SU-DHL-6 (cell line): Measurements from ENCODE around the gene TPPP2.

Experiments
- H2AFZ ChIP-seq: fragments of 200-600 bp; sonication (generic); 2 replicates; pipeline ENCODE4 v1.6.1; 2014; ENCODE audit warnings: low read depth, mild to moderate bottlenecking, moderate library complexity, mixed read lengths, antibody characterized with exemption, low read length; ENCODE audit not compliant: severe bottlenecking
- H3F3A ChIP-seq: fragments of 200-600 bp; shearing (Covaris generic); 2 replicates; pipeline ENCODE4 v1.6.0; 2016; ENCODE audit warnings: antibody characterized with exemption, mild to moderate bottlenecking; ENCODE audit not compliant: insufficient read depth
- H3K27ac ChIP-seq: fragments of 200-600 bp; sonication (generic); 2 replicates; pipeline ENCODE4 v1.5.1; 2016; ENCODE audit warnings: low read depth, mild to moderate bottlenecking, low read length, moderate library complexity, mixed read lengths
- H3K27me3 ChIP-seq: fragments of 200-600 bp; sonication (generic), shearing (Covaris generic); 2 replicates; pipeline ENCODE4 v1.6.0; 2014; ENCODE audit warnings: mild to moderate bottlenecking, low read length
- H3K36me3 ChIP-seq: fragments of 200-600 bp; sonication (generic); 2 replicates; pipeline ENCODE4 v1.6.1; 2014; ENCODE audit warnings: mild to moderate bottlenecking, low read length, mixed read lengths
- H3K4me2 ChIP-seq: fragments of 300-600, 200-600 bp; shearing (Covaris generic), sonication (generic); 2 replicates; pipeline ENCODE4 v1.6.0; 2014; ENCODE audit warnings: low read length, low read depth, mild to moderate bottlenecking; ENCODE audit not compliant: poor library complexity, severe bottlenecking
- H3K4me3 ChIP-seq: fragments of 200-600 bp; sonication (generic); 2 replicates; pipeline ENCODE4 v1.5.1; 2014; ENCODE audit warnings: antibody characterized with exemption, low read length, mild to moderate bottlenecking, mixed read lengths; ENCODE audit not compliant: insufficient read depth, poor library complexity, severe bottlenecking
- H3K79me2 ChIP-seq: fragments of 200-600 bp; sonication (generic); 2 replicates; pipeline ENCODE4 v1.6.1; 2014; ENCODE audit warnings: mild to moderate bottlenecking, low read length, moderate library complexity; ENCODE audit not compliant: insufficient read depth
- H3K9ac ChIP-seq: fragments of 200-600 bp; sonication (generic); 2 replicates; pipeline ENCODE4 v1.7.0; 2014; ENCODE audit warnings: mild to moderate bottlenecking, low read length
- H3K9me2 ChIP-seq: fragments of 200-600 bp; sonication (generic); replicated peaks from 2 replicates; pipeline ENCODE4 v1.6.1; 2014; ENCODE audit warnings: low read length; ENCODE audit not compliant: insufficient read depth
- H3K9me3 ChIP-seq: fragments of 200-600 bp; sonication (generic); 2 replicates; pipeline ENCODE4 v1.6.1; 2014; ENCODE audit warnings: low read length, mixed read lengths; ENCODE audit not compliant: insufficient read depth
- H4K20me1 ChIP-seq: fragments of 200-600 bp; sonication (generic); 2 replicates; pipeline ENCODE4 v1.6.1; 2014; ENCODE audit warnings: low read depth, mild to moderate bottlenecking, antibody characterized with exemption, low read length, moderate library complexity, mixed read lengths
- EZH2phosphoT487 ChIP-seq: fragments of 200-600 bp; sonication (generic), shearing (Covaris generic); conservative IDR thresholded peaks from 2 replicates; pipeline ENCODE4 v1.6.1; 2018; ENCODE audit warnings: mild to moderate bottlenecking, antibody characterized with exemption, low read length, moderate library complexity, mixed read lengths
- TF ChIP-seq, protein P1 (sequence below): fragments of 200-600 bp; sonication (generic); IDR thresholded peaks from one replicate; pipeline ENCODE4 v1.5.1; 2017; ENCODE audit warnings: antibody characterized with exemption, mild to moderate bottlenecking, low read length, moderate library complexity; ENCODE audit not compliant: insufficient read depth, poor library complexity, severe bottlenecking

The TPPP2 gene

GRCh38 chr14:21033133-21033698, 3.2 kb downstream of the TPPP2 start:
- H3K4me3 ChIP-seq = no peak overlapping the region
- H3K9ac ChIP-seq = no peak overlapping the region
- H3F3A ChIP-seq = no peaks in the 10 kb centered on the region
- no peak overlapping the region for H3K27ac ChIP-seq
- H3K9me2 ChIP-seq = no peaks in the 10 kb centered on the region
- no peaks in the 10 kb centered on the region for H3K9me3 ChIP-seq
- no peaks in the 10 kb centered on the region for H3K79me2 ChIP-seq
- no peak overlapping the region for H2AFZ ChIP-seq
- H3K36me3 ChIP-seq = no peaks in the 10 kb centered on the region
- no peak for TF ChIP-seq EZH2phosphoT487
- TF ChIP-seq, protein P1, sequence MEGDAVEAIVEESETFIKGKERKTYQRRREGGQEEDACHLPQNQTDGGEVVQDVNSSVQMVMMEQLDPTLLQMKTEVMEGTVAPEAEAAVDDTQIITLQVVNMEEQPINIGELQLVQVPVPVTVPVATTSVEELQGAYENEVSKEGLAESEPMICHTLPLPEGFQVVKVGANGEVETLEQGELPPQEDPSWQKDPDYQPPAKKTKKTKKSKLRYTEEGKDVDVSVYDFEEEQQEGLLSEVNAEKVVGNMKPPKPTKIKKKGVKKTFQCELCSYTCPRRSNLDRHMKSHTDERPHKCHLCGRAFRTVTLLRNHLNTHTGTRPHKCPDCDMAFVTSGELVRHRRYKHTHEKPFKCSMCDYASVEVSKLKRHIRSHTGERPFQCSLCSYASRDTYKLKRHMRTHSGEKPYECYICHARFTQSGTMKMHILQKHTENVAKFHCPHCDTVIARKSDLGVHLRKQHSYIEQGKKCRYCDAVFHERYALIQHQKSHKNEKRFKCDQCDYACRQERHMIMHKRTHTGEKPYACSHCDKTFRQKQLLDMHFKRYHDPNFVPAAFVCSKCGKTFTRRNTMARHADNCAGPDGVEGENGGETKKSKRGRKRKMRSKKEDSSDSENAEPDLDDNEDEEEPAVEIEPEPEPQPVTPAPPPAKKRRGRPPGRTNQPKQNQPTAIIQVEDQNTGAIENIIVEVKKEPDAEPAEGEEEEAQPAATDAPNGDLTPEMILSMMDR = no peak
- H3K4me2 ChIP-seq = no peak overlapping the region
- no peaks in the 10 kb centered on the region for H4K20me1 ChIP-seq
- H3K27me3 ChIP-seq = no peaks in the 10 kb centered on the region

- Histone ChIP-seq H3K4me3 (no peak within 1 kb of the TSS), H4K20me1 (no peaks in the 10 kb centered on the region), H2AFZ (no peak within 1 kb of the TSS), H3K9ac (no peak within 1 kb of the TSS), H3K4me2 (no peak within 1 kb of the TSS), H3K27ac (no peak within 1 kb of the TSS), H3K9me3 (no peaks in the 10 kb centered on the region), H3F3A (no peaks in the 10 kb centered on the region), H3K27me3 (no peaks in the 10 kb centered on the region), H3K36me3 (no peaks in the 10 kb centered on the region), H3K79me2 (no peaks in the 10 kb centered on the region), H3K9me2 (no peaks in the 10 kb centered on the region)
- TF ChIP-seq, protein P1 = no peak
- TF ChIP-seq EZH2phosphoT487 = no peak
Measured at GRCh38 chr14:21034707-21035106, 4.7 kb downstream of the TPPP2 start, which contains the start of gene RNASE13. Gene RNASE13, minus strand, starts transcription at chr14:21034807. Its CDS starts 519 bp downstream, at chr14:21034288.

- Histone ChIP-seq H2AFZ (no peak overlapping the region), H3K4me3 (no peak overlapping the region), H3K9me3 (no peaks in the 10 kb centered on the region), H3K79me2 (no peaks in the 10 kb centered on the region), H3K4me2 (no peak overlapping the region), H3K27ac (no peak overlapping the region), H4K20me1 (no peaks in the 10 kb centered on the region), H3K9ac (no peak overlapping the region), H3K27me3 (no peaks in the 10 kb centered on the region), H3K36me3 (no peaks in the 10 kb centered on the region), H3K9me2 (no peaks in the 10 kb centered on the region), H3F3A (no peaks in the 10 kb centered on the region)
- TF ChIP-seq, protein P1 = no peak
- TF ChIP-seq EZH2phosphoT487 = no peak
Measured at GRCh38 chr14:21036751-21037150, 6.7 kb downstream of the TPPP2 start.
